KMS-11 (cell line): ENCODE data around the gene METTL22.

Source experiments
- H2AFZ ChIP-seq: fragments of 200-600 bp; sonication (generic); 2 replicates; pipeline ENCODE4 v1.6.1; 2016; ENCODE audit warnings: antibody characterized with exemption, mixed run types, low read depth
- H3K27ac ChIP-seq: fragments of 200-600 bp; sonication (generic); 2 replicates; pipeline ENCODE4 v1.6.1; 2016; ENCODE audit warnings: mild to moderate bottlenecking, mixed run types
- H3K27me3 ChIP-seq: fragments of 200-600 bp; sonication (generic); 2 replicates; pipeline ENCODE4 v1.6.1; 2017; ENCODE audit warnings: mild to moderate bottlenecking, low read depth, mixed run types, moderate library complexity; ENCODE audit not compliant: insufficient read depth
- H3K36me3 ChIP-seq: fragments of 200-600 bp; sonication (generic); 2 replicates; pipeline ENCODE4 v1.6.1; 2017; ENCODE audit warnings: mild to moderate bottlenecking, mixed run types; ENCODE audit not compliant: insufficient read depth
- H3K4me1 ChIP-seq: fragments of 200-600 bp; sonication (generic); 2 replicates; pipeline ENCODE4 v1.6.1; 2016; ENCODE audit warnings: mild to moderate bottlenecking, low read depth, mixed run types; ENCODE audit not compliant: poor library complexity, severe bottlenecking
- H3K4me2 ChIP-seq: fragments of 200-600 bp; sonication (generic); 2 replicates; pipeline ENCODE4 v1.7.0; 2016; ENCODE audit warnings: mild to moderate bottlenecking, mixed run types
- H3K4me3 ChIP-seq: fragments of 200-600 bp; sonication (generic); IDR thresholded peaks from 2 replicates; pipeline ENCODE4 v1.6.1; 2017; ENCODE audit warnings: low read depth, low read length, mixed read lengths; ENCODE audit not compliant: insufficient read depth
- H3K79me2 ChIP-seq: fragments of 200-600 bp; sonication (generic); 2 replicates; pipeline ENCODE4 v1.6.1; 2016; ENCODE audit warnings: low read depth, mixed run types; ENCODE audit not compliant: insufficient read depth
- H3K9ac ChIP-seq: fragments of 200-600 bp; sonication (generic); 2 replicates; pipeline ENCODE4 v1.6.1; 2016; ENCODE audit warnings: mild to moderate bottlenecking, mixed run types
- H4K20me1 ChIP-seq: fragments of 200-600 bp; sonication (generic); 2 replicates; pipeline ENCODE4 v1.6.1; 2016; ENCODE audit warnings: mild to moderate bottlenecking, mixed run types; ENCODE audit not compliant: insufficient read depth
- CTCF ChIP-seq: fragments of 200-600 bp; sonication (generic); conservative IDR thresholded peaks from 2 replicates; pipeline ENCODE4 v1.6.1; 2017; ENCODE audit warnings: low read depth, mild to moderate bottlenecking, antibody characterized with exemption, low read length, moderate library complexity, mixed read lengths

The METTL22 gene

GRCh38 chr16:8669481-8669880 is 48.0 kb downstream of the METTL22 start:
- no peak overlapping the region for H3K4me3 ChIP-seq
- no peak overlapping the region for H3K27ac ChIP-seq
- H3K79me2 ChIP-seq: no peaks in the 10 kb centered on the region
- no peak overlapping the region for H2AFZ ChIP-seq
- no peaks in the 10 kb centered on the region for H4K20me1 ChIP-seq
- no peak for TF ChIP-seq CTCF
- no peaks in the 10 kb centered on the region for H3K4me1 ChIP-seq
- H3K4me2 ChIP-seq: no peak overlapping the region
- H3K9ac ChIP-seq: no peak overlapping the region
- no peaks in the 10 kb centered on the region for H3K36me3 ChIP-seq
- H3K27me3 ChIP-seq: no peaks in the 10 kb centered on the region

DNA sequence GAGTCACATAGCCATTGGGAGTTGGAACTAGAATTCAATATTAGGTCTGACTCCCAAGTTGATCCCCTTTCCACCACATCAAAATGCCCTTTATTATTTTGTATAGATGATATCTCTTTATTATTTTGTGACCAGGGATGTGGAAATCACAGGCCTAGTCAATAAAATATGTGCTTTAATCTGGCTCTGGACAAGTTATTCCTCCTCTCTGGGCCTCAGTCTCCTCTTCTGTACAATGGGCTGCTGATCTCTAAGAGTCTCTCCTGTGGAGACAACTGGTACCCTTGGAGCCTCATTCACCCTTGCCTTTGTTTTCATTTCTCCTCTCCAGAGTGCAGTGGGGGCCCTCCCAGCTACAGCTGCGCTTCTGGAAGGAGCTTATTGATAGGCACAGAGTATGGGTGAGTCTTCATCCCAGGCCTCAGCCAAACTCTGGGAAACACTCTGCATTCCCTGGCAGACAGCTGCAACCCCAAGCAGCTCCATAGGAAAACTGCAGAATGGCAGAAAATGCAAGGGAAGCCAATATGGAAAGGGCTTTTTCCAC is 48.6 kb downstream of the METTL22 start:
- Histone ChIP-seq H3K27me3 (no peaks in the 10 kb centered on the region), H3K27ac (no peak overlapping the region), H3K4me3 (no peak overlapping the region), H3K36me3 (no peaks in the 10 kb centered on the region), H3K9ac (no peak overlapping the region), H3K4me1 (peaks cover 4% of the 10 kb centered on the region), H4K20me1 (no peaks in the 10 kb centered on the region), H3K79me2 (no peaks in the 10 kb centered on the region), H3K4me2 (no peak overlapping the region), H2AFZ (no peak overlapping the region)
- TF ChIP-seq CTCF: no peak

GRCh38 chr16:8673611-8674412 is 52.3 kb downstream of the METTL22 start:
- Histone ChIP-seq H2AFZ (peak overlapping the region; percentile 89), H3K4me3 (no peak overlapping the region), H3K4me1 (peaks cover 8% of the 10 kb centered on the region), H3K4me2 (peak overlapping the region; percentile 49), H3K36me3 (no peaks in the 10 kb centered on the region), H4K20me1 (no peaks in the 10 kb centered on the region), H3K79me2 (no peaks in the 10 kb centered on the region), H3K9ac (no peak overlapping the region), H3K27ac (no peak overlapping the region), H3K27me3 (no peaks in the 10 kb centered on the region)
- no peak for TF ChIP-seq CTCF

DNA sequence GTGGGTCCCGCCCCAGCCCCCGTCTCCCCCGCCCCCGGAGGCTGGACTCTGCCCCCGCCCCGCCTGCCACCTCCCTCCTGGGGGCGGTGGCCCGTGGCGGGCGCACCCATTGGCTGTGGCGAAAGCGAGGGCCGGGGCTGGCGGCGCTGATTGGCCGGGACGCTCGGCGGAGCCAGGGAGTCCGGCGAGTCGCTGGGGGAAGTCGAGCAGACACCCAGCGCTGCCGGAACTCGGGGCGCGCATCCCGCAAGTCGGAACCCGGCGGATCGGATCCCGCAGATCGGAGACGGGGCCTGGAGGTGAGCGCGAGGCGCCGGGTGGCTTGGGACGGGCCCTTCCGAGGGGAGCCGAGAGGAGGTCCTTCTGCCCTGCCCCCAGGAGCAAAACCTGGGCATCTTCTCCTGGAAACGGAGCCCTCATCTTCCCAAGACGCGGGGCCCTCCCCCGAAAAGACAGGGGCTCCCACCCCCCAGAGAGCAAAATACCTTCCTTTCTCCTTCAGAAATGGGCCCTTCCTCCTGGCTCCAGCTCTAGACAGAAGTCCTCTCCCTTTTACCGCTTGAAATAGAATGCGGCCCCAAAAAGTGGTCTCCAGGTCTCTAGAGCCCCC is 53.0 kb downstream of the METTL22 start, which contains the start of gene ABAT:
ABAT (plus strand) TSS at position 205 of the 610 bp plus-strand sequence. CDS start 61,123 bp downstream, outside the sequence.
- Histone ChIP-seq H3K9ac (peak within 1 kb of the TSS; percentile 40; the same call in 1 of the 2 replicates), H3K36me3 (no peaks in the 10 kb centered on the region), H3K27ac (no peak within 1 kb of the TSS), H3K27me3 (no peaks in the 10 kb centered on the region), H3K4me1 (peaks cover 8% of the 10 kb centered on the region), H4K20me1 (no peaks in the 10 kb centered on the region), H3K4me2 (peak within 1 kb of the TSS; percentile 95), H2AFZ (peak within 1 kb of the TSS; percentile 89), H3K79me2 (no peaks in the 10 kb centered on the region), H3K4me3 (no peak within 1 kb of the TSS)
- no peak for TF ChIP-seq CTCF
